LHCN-M2 (cell line): ENCODE data around the gene ERO1B. TPM values are rescaled to one million over a fixed set of nuclear protein-coding genes. Genes with fewer than 3 reads are reported as not detected.

Source experiments
- DNase-seq: peaks from one replicate; pipeline ENCODE4 v3.0.0-alpha.2; 2012; ENCODE audit warnings: low read depth
- total RNA-seq: library from RNA; depleted of rRNA; stranded (reverse); fragments of >200 nt; gene quantifications from 2 replicates; pipeline ENCODE4 v1.2.3, GENCODE V29; 2014

ERO1B gene
- total RNA-seq, 1 experiment from 2014 or later = 2.5 TPM

DNA sequence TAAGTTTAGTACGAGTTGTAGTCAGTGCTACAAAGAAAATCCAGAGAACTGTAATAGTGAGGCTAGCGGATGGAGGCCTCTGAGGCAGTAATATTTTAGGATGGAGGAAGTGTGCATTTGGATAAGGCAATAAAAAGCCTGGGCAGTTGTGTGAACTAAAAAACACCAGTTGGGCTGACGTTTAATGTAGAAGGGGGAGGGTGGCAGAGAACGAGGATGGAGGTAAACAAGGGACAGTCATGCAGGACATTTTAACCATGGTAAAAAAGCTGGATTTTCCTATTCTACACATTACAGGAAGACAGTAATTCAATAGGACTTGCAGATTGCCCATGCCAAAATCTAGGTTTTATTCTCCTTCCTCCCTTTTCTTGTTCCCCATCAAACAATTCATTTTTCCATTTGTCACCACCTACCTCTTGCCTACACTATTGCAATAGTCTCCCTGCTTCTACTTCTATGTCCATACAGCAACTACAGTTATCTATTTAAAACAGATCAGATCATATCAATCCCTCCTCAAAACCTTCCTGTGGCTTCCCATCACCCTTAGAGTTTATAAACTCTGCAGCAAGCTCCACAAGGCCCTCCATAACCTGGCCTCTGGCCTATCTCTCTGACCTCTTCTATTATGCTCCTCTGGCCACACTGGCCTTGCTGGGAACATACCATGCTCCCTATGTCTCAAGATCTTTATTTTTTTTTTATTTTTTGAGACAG lies 27.7 kb downstream of the ERO1B start:
- no peak for DNase-seq

DNA sequence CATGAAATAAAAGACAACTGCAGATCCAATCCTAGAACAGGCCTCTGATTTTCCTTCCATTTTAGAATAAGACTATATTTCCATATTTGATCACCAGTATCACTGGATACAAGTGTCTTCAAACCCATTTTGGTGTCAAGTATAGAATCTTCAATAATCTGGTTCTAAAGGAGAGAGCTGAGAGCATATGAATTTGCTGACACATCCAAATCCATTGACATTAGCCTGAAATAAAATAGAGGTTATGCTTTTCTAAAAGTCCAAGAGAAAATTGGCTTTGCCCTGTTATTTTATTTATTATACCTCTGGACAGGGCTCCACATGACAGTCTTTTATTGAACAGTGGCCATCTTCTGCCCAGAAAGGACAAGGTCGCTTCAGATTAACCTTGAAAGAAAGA lies 28.6 kb downstream of the ERO1B start:
- no peak for DNase-seq

DNA sequence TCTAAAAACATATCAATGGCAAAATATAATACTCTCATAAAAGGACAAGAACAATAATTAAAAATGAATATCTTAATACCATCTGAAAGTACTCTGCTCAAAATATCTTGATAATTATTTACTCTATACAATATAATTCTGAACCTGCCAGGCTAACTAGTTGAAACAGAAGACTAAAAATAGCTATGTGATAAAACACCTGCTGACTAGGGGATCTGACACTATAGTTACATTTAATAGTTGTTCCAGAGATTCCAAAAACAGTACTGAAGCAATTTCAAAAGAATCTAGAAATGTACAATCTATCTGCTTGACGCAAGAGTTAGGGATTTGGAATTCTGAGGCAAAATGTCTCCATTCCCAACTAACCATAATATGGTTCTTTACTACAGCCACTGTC lies 30.2 kb downstream of the ERO1B start:
- DNase-seq = no peak

DNA sequence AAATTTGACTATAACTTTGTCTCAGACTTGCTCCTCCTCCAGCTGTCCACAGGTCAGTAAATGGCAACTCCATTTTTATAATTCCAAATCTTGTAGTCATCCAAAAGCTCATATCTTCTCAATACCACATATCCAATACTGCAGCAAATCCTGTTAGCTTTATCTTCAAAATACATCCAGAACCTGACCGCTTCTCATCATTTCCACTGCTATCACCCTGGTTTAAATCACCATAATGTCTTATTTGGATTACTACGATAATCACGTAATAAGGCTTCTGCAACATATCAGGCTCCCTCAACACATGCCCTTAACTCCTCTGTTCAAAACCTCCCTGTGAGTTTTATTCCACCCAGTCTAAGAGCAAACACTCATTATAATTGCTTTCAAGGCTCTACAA lies 34.5 kb downstream of the ERO1B start:
- no peak for DNase-seq

DNA sequence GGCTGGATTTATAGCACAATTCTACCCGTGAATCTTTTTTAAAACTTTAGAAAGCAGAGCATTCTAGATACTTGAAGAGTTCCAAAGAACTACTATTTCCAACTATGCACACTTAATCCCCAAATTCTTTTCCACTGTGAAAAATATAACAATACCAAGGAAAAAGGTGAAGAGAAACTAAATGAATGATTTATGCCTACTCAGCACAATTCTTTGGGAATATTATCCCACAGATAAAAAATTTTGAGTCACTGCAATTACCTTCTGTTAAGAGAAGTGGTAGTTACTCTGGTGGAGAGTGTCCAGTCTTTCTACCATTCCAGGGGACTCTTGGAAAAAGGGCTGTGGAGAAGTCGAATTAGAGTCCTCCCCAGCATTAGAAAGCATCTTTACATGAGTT lies 39.2 kb downstream of the ERO1B start:
- DNase-seq = no peak

DNA sequence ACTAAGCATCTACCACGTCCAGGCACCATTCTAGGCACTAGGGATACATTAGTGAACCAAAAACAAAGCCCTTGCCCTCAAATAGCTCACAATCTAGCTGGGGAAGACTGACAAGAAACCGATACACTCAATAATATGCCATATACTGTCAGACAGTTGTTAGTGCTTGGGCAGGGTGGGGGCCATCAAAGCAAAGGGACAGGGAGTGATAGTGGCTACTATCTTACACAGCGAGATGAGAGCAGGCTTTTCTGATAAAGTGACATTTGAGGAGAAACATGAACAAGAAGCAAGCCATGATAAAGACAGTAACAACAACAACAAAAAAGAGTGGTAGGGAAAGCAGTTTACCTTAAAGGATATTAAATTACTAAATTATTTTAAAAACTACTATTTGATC lies 41.1 kb downstream of the ERO1B start:
- DNase-seq = no peak

DNA sequence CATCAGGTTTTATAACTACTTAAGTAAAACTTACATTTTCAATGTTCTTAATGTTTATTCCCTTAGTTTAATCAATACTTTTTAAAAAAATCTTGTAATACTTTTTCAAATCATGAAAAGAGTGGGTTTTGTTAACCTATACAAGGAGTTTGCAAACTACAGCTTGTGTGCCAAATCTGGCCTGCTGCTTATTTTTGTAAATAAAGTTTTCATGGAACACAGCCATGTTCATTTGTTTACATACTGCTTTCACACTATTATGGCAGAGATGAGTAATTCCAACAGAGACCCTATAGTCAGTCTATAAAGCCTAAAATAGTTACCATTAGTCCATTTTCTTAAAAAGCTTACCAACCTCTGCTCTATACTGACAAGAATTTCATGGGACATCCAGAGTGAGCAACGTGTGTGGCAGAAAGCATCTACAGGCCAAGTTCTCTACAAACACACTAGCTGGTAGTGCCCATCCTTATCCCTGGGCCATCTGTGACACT lies 42.6 kb downstream of the ERO1B start:
- DNase-seq = no peak

DNA sequence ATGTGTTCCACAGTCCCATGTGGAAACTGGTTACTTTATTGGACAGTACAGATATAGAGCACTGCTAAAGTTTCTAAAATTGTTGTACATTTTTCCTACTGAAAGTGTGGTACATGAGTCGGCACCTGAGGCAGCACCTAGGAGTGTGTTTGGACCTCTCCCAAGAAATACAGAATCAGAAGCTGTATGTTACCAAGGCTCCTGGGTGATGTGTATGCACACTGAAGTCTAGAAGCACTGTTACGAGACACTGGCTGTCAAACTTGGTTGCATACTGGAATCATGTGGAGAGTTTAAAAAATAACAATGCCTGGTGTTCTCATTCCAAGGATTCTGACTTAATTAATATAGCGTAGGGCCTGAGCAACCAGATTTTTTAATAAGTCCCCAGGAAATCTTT lies 46.6 kb downstream of the ERO1B start:
- no peak for DNase-seq

DNA sequence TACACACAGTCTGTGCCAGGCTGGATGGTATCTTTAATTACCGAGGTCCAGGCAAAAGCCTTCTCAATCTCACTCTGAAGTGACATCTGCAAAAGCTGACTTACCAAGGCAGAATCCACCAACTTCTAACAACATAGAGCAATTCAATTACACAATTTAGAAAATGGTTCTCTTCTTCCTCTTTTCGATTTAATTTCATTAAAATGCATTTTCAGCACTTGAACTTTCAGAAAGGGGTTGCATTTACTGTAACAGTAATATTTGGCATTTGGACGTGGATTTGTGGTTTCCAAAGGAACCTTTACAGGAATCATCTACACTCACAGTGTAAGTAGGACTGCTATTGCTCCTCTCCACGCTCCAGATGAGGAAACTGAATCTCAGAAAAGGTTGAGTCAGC lies 53.3 kb downstream of the ERO1B start:
- DNase-seq = no peak

DNA sequence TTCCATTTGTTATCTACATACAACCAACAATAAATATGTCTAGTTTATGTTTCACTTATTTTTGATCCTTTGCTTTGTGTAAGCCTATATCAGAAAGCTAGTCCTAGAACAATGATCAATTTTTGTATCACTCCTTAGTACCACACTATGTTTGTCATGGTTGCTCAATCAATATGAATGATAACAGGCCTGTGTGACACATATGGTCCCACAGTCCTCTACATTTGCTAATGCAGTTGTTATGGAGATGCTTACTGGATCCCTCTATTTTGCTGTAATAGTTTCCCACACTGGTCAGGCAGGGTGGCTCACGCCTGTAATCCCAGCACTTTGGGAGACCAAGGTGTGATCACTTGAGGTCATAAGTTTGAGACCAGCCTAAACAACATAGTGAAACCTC lies 59.1 kb downstream of the ERO1B start:
- DNase-seq = no peak

DNA sequence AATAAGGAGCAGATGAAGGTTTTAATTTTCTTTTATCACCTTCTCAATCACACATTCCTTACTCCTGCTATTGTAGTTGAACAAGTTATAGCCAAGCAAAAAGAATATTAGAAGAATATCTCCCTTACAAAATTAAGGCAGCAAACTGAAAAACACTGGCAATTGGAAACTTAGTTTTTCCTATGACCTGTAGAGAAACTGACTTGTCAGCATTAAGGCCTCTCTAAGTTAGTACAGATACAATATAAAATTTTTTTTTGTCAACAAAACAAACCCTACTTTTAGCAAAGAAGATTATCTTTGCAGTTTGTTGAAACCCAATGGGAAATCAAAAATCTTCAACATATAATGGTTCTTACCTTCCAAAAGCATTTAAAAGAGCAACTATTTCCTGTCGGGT lies 61.3 kb downstream of the ERO1B start:
- DNase-seq = no peak

DNA sequence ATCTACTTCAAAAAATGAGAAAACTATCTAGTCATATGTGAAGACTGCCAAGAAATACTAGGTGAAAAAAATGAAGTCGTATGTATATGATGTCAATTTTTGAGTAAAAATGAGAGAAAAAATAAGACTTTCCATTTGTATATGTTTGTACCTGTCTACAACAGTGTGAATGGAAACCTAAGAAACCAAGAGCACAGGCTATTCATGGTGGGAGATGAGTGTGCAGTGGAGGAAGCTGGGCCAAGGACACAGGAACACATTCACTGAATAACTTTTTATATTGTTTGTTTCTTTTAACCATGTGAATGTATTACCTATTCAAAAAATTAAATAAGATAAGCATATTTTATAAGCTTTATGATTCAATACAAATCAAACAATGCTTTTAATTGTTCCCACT lies 67.0 kb downstream of the ERO1B start:
- no peak for DNase-seq

DNA sequence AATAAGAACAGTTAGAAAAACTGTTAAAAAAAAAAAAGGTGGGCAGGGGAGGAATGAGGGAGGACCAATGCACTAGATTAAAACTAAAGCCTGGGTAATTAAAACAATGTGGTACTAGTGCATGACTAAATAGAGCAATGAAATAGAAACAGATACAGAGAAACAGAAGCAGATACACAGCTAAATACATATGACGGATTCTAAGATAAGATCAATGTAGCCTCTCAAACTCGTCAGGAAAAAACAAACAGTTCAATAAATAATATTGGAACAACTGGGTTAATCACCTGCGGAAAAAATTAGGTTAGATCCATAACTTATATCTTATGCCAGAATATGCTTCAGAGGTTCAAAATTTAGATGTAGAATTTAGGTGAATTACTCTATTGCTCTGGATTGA lies 68.2 kb downstream of the ERO1B start:
- DNase-seq = no peak

DNA sequence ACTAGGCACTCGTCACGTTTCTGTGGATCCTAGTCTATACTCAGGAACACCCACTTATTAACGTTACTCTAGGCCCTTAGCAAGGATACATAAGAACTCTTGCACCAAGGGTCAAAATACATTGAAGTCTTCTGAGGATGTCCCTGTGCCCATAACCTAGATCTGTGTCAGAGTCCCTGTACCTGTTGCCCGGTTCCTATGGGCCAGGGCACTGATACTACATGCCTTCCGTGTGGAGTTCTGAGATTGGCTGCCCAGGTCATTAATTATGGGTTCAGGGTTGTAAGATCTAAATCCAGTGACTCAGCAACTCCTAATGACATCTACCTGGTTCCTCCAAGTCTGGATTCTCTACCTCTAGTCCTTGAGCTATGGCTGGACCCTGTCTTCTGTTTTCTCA lies 69.9 kb downstream of the ERO1B start:
- DNase-seq = no peak

DNA sequence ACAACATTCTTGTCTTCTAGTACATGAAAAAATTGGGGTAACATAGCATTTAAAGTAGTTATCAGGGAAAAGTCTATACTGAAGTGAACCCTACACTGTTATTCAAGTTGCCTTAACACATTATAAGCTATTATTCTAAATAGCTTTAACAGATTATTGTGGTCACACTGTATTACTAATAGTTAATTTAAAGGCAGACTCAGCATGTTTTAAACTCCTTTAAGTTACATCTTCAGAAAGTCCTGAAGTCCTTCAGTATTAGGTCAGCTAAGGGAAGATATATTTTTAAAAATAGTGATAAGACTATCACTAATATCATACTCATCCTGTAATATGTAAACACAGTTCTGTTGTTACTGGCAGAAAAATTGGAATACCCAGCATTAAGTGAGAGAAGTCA lies 72.0 kb downstream of the ERO1B start:
- DNase-seq = no peak

DNA sequence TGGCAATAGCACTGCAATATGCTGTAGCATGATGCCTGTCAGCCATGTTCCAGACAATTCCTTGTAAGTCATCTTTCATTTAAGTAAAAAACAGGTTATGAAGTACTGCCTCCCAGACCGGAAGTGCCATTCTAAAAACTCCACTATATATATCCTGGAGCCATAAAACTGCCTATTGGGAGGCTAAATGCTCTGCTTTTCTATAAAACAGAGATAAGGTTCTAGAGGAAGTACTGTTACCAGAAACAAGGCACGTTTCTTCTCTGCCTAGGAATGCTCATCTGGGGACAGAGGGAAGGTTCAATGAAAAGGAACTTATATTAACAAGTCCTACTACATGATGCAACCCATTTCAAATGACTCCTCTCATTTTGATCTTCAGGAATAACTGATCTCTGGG lies 72.6 kb downstream of the ERO1B start:
- DNase-seq = no peak

DNA sequence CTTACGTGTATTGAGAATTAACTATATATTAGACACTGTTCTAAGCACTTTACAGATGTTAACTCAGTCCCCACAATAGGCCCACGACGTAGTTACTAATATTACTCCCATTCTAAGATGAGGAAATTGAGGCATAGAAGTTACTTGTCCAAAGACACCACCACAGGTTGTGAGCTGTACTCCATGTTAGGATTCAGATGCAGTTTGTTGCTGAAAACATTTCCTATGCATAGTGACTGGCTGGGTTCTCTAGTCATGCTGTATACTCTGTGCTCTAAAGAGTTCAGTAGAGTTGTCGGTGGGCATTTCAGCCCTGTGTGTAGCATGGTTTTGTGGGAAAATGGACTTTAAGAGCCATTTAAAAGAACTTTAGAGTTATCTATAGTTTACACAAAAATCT lies 74.2 kb downstream of the ERO1B start:
- no peak for DNase-seq

DNA sequence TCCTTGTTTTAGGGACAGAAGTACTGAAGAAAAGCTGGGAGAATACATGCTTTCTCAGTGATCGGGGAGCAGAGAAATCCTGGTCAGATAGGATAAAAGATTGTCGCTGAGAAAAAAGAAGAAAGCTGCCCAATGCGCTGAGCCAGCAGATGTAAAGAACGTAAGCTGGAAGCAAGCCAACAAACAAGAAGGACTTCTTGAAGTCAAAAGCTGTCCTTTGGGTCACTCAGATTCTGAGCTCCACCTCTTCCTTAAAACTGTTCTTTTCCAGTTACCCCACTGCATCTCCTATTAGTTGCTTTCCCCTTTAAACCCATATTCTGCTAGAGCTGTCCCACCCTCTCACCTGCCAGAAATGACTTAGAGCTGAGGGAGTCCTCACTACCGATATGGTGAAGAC lies 74.6 kb downstream of the ERO1B start:
- DNase-seq = no peak

DNA sequence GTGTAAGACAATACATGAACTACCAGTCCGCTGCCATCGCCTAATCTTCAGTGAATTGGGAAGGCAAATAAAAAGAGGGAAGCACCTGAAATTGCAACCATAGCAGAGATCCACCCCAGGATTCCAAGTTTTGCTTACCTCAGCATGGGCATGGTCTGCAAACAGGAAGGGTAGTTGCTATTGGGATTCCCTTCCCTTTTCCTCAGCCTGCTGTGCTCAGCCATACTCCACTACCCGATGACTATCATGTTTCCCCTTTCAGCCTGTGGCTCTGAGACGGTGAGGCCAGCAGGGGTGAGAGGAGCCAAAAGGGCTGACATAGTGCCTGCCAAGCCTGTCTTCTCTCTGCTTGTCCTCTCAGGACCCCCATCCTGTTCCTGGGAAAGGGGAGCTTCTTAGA lies 75.2 kb downstream of the ERO1B start:
- no peak for DNase-seq

DNA sequence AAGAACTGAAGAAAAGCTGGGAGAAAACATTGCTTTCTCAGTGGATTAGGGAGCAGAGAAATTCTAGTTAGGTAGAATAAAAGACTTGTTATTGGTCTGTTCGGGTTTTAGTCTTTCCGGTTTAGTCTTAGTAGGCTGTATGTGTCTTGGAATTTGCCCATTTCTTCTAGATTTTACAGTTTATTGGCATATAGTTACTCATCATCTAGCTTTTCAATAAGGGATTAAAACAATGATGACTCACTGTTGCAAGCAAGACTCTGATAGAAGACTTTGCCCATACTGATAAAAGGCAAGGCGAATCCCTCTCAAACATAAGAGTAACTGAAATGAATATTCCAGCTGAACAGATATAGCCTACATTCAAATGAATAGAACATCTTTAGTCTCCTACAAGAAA lies 77.1 kb downstream of the ERO1B start:
- DNase-seq = peak; percentile 7

DNA sequence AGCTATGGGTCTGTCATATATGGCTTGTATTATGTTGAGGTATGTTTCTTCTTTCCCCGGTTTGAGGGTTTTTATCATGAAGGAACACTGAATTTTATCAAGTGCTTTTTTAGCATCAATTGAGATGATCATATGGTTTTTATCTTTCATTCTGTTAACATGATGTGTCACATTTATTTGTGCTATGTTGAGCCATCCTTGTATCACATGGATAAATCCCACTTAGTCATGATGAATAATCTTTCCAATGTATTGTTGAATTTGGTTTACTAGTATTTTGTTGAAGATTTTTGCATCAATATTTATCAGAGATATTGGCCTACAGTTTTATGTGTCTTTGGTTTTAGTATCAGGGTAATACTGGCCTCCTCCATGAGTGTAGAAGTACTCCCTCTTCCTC lies 77.7 kb downstream of the ERO1B start:
- DNase-seq = peak; percentile 35

DNA sequence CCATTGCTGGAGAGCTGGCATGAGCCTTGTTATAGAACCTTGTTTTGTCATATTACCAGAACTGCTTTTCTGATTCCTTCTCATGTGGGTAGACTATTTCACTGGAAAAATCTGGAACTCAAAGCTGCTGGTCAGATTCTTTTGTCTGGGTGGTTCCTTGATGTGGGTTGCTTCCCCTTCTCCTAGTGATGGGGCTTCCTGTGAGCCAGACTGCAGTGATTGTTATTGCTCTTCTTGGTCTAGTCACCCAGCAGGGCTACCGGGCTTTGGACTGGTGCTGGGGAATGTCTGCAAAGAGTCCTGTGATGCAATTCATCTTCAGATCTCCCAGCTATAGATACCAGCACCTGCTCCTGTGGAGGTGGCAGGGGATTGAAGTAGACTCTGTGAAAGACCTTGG lies 80.0 kb downstream of the ERO1B start:
- no peak for DNase-seq

DNA sequence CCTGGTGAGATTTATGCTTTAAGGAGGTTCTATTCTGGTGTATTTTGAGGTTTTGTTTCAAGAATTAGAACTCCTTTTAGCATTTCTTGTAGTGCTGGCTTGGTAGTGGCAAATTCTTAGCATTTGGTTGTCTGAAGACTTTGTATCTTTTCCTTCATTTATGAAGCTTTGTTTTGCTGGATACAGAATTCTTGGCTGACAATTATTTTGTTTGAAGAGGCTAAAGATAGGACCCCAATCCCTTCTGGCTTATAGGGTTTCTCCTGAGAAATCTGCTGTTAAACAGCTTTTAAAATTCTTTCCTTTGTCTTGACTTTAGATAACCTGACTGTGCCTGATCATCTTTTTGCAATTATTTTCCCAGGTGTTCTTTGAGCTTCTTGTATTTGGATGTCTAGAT lies 80.8 kb downstream of the ERO1B start:
- no peak for DNase-seq

DNA sequence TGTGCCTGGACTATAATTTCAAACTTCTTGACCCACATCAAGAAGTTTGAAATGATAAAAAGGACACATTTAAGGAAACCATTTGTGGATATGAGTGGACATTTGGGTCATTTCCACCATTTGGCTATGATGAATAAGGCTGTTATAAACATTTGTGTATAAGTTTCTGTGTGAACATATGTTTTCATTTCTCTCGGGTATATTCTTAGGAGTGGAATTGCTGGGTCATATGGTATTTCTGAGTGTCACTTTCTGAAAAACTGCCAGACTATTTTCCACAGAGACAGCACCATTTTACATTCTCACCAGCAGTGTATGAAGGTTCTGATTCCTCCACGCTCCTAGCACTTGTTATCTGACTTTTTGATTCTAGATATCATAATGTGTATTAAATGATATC lies 88.6 kb downstream of the ERO1B start:
- no peak for DNase-seq
